Endothelial cell of umbilical vein (primary cell): ENCODE results near the gene HOXD8. TPM values are rescaled to one million over a fixed set of nuclear protein-coding genes. Genes with fewer than 3 reads are reported as not detected.

Experiments used
- BruUV-seq: library from RNA; stranded (reverse); fragments of 400-500 nt; replicated peaks from 2 replicates; lab custom pipeline; 2021; lab: Mats Ljungman, UMichigan
- CTCF ChIA-PET: fragments of 300-600, 350-600 bp; sonication (Branson Sonifier 250); formaldehyde crosslinking; loops from one replicate; lab custom pipeline; 2021; ENCODE audit warnings: antibody characterized with exemption, inconsistent platforms; lab: Charles Lee
- POLR2A ChIA-PET: fragments of 300-600, 350-600 bp; sonication (Branson Sonifier 250); formaldehyde crosslinking; loops from one replicate; lab custom pipeline; 2021; ENCODE audit warnings: antibody characterized with exemption, inconsistent platforms; lab: Charles Lee
- DNase-seq: peaks from one replicate; pipeline ENCODE4 v3.0.0-alpha.2; 2011; ENCODE audit warnings: low read depth, low spot score
- FAIRE-seq: peaks from 2 replicates; lab custom pipeline; 2011; peaks lifted over from hg19 to GRCh38; lab: Jason Lieb, UNC
- H2AFZ ChIP-seq: 2 replicates; pipeline ENCODE4 v1.6.0; 2012; ENCODE audit warnings: low read depth, low read length, control low read depth, inconsistent platforms
- H3K27ac ChIP-seq: 2 replicates; pipeline ENCODE4 v1.5.1; 2011; ENCODE audit warnings: low read depth, mild to moderate bottlenecking, control low read depth, low read length, moderate library complexity; ENCODE audit not compliant: insufficient read depth
- H3K27me3 ChIP-seq, 2 experiments: 2 replicates each; pipeline versions ENCODE4 v1.6.0 to v1.6.1; 2011; ENCODE audit warnings: low read length in 2 of 2, mixed read lengths in 1 of 2; ENCODE audit not compliant: control insufficient read depth in 2 of 2, insufficient read depth in 2 of 2
- H3K36me3 ChIP-seq, 2 experiments: 2 replicates in 1 of 2; 3 replicates in 1 of 2; pipeline ENCODE4 v1.5.1; 2011; ENCODE audit warnings: low read length in 2 of 2, mild to moderate bottlenecking in 1 of 2, moderate library complexity in 1 of 2; ENCODE audit not compliant: control insufficient read depth in 2 of 2, insufficient read depth in 2 of 2; ENCODE audit errors: extremely low read depth in 1 of 2
- H3K4me1 ChIP-seq: 3 replicates; pipeline ENCODE4 v1.5.1; 2011; ENCODE audit warnings: mild to moderate bottlenecking, low read length; ENCODE audit not compliant: control insufficient read depth, insufficient read depth; ENCODE audit errors: extremely low read depth
- H3K4me2 ChIP-seq: 2 replicates; pipeline ENCODE4 v1.6.1; 2011; ENCODE audit warnings: low read length, control low read depth, mixed read lengths; ENCODE audit not compliant: insufficient read depth
- H3K4me3 ChIP-seq, 3 experiments: fragments of 200-600 bp in 1 of 3; sonication (generic), shearing (Covaris generic) in 1 of 3; replicated peaks in 1 of 3; 2 replicates each; pipeline ENCODE4 v1.5.1; 2011 to 2016; ENCODE audit warnings: control low read depth in 3 of 3, low read length in 3 of 3, mild to moderate bottlenecking in 2 of 3, inconsistent platforms in 1 of 3, low read depth in 1 of 3, moderate library complexity in 1 of 3; ENCODE audit not compliant: insufficient read depth in 1 of 3
- H3K79me2 ChIP-seq: 2 replicates; pipeline ENCODE4 v1.6.0; 2012; ENCODE audit warnings: low read length, inconsistent platforms; ENCODE audit not compliant: control insufficient read depth, insufficient read depth
- H3K9ac ChIP-seq: replicated peaks from 2 replicates; pipeline ENCODE3; 2011; ENCODE audit warnings: low read length, control low read depth; ENCODE audit not compliant: insufficient read depth; ENCODE audit errors: extremely low read depth
- H3K9me1 ChIP-seq: replicated peaks from 3 replicates; pipeline ENCODE4 v1.6.0; 2011; ENCODE audit warnings: mild to moderate bottlenecking, low read length; ENCODE audit not compliant: control insufficient read depth, insufficient read depth; ENCODE audit errors: extremely low read depth
- H3K9me3 ChIP-seq: replicated peaks from 2 replicates; pipeline ENCODE4 v1.5.1; 2012; ENCODE audit warnings: low read length, inconsistent platforms; ENCODE audit not compliant: control insufficient read depth, insufficient read depth
- H4K20me1 ChIP-seq: replicated peaks from 2 replicates; pipeline ENCODE3; 2011; ENCODE audit warnings: mild to moderate bottlenecking, low read length; ENCODE audit not compliant: control insufficient read depth, insufficient read depth; ENCODE audit errors: extremely low read depth
- CTCF ChIP-seq, 2 donors: IDR thresholded peaks; 1 replicate in 1 of 2; 2 replicates in 1 of 2; pipeline ENCODE4 v1.5.1; 2011; ENCODE audit warnings: low read length in 2 of 2, mild to moderate bottlenecking in 2 of 2, moderate library complexity in 2 of 2, control low read depth in 1 of 2, inconsistent platforms in 1 of 2, low read depth in 1 of 2; ENCODE audit not compliant: insufficient read depth in 1 of 2; ENCODE audit errors: extremely low read depth in 1 of 2
- EZH2 ChIP-seq: IDR thresholded peaks from 2 replicates; pipeline ENCODE4 v1.6.1; 2012; ENCODE audit warnings: borderline replicate concordance, low read depth, mild to moderate bottlenecking, moderate library complexity, low read length, inconsistent platforms; ENCODE audit not compliant: severe bottlenecking
- FOS ChIP-seq: IDR thresholded peaks from 2 replicates; pipeline ENCODE4 v1.6.1; 2011; ENCODE audit warnings: mild to moderate bottlenecking, low read length, moderate library complexity, borderline replicate concordance; ENCODE audit not compliant: insufficient read depth
- GATA2 ChIP-seq: IDR thresholded peaks from 2 replicates; pipeline ENCODE4 v1.7.0; 2011; ENCODE audit warnings: low read depth, mild to moderate bottlenecking, moderate library complexity, mixed read lengths, low read length; ENCODE audit not compliant: insufficient read length, insufficient read depth
- JUN ChIP-seq: IDR thresholded peaks from 2 replicates; pipeline ENCODE4 v1.6.1; 2011; ENCODE audit warnings: borderline replicate concordance, low read depth; ENCODE audit not compliant: insufficient read length, insufficient read depth
- MAX ChIP-seq: IDR thresholded peaks from 2 replicates; pipeline ENCODE4 v1.6.1; 2011; ENCODE audit not compliant: insufficient read depth, insufficient read length
- MYC ChIP-seq: IDR thresholded peaks from one replicate; pipeline ENCODE4 v1.6.1; 2011; ENCODE audit warnings: mild to moderate bottlenecking, low read depth, low read length
- POLR2A ChIP-seq: IDR thresholded peaks from 2 replicates; pipeline ENCODE4 v1.6.1; 2012; ENCODE audit warnings: low read depth, mild to moderate bottlenecking, control low read depth, low read length
- POLR2AphosphoS5 ChIP-seq: IDR thresholded peaks from 2 replicates; pipeline ENCODE4 v1.6.1; 2012; ENCODE audit warnings: low read depth, mild to moderate bottlenecking, control low read depth, low read length, moderate library complexity; ENCODE audit not compliant: insufficient read depth
- dilution Hi-C: fragments of 300-500 bp; cut with MboI; formaldehyde crosslinking; loops from one replicate; pipeline ENCODE4 v1.15.0; 2019; ENCODE audit warnings: low sequenced_read_pairs; ENCODE audit not compliant: extremely low pct_ligation_motif_present
- intact Hi-C: fragments of 100-400 bp; cut with micrococcal nuclease; formaldehyde crosslinking; loops from one replicate; pipeline ENCODE4 v1.10.0; 2022
- polyA plus RNA-seq, 4 experiments: library from polyadenylated mRNA; depleted of rRNA in 3 of 4; stranded (reverse) in 3 of 4; unstranded in 1 of 4; fragments of >200 nt; gene quantifications; 2 replicates each; pipeline versions ENCODE4 v1.2.1 to v1.2.3, GENCODE V29; 2011 to 2012; ENCODE audit warnings: missing spikeins in 1 of 4
- total RNA-seq: library from RNA; stranded (reverse); gene quantifications from 2 replicates; pipeline ENCODE4 v1.2.3, GENCODE V29; 2021

HOXD8 gene
- total and polyA plus RNA-seq, 2 donors (not counting 3 experiments of a cell fraction or from before 2014, with no cell fraction given), result 6.4 to 15.6 TPM

- no peaks in the 10 kb centered on the region for H4K20me1 ChIP-seq
- no peaks in the 10 kb centered on the region for H3K9me3 ChIP-seq
- CTCF ChIA-PET, result interaction anchor here (0.6 to 9.3 kb wide), 20 partner anchors 10 to 1009 kb away, joined by 3 to 338 read pairs (median 8); partner anchors contain the start of genes HOXD4 and HOXD8
- H3K4me2 ChIP-seq, result peak overlapping the region; percentile 99
- dilution Hi-C loops (loop anchor here (25.0 kb wide), 1 partner anchor 498 kb away; no protein-coding TSS in a partner anchor), intact Hi-C loops (loop anchor here (1.0 kb wide), 2 partner anchors 10 to 280 kb away; partner anchors contain the start of gene HOXD8)
- no peaks in the 10 kb centered on the region for H3K36me3 ChIP-seq
- H3K79me2 ChIP-seq, result peaks cover 69% of the 10 kb centered on the region
- TSS peak; percentile 29 for BruUV-seq
- H3K27me3 ChIP-seq, result no peaks in the 10 kb centered on the region
- POLR2A ChIA-PET, result interaction anchor here (0.7 to 2.5 kb wide), 5 partner anchors 50 to 515 kb away, joined by 3 to 13 read pairs (median 5); no protein-coding TSS in a partner anchor
- TF ChIP-seq GATA2 (peak; percentile 42), POLR2AphosphoS5 (no peak), POLR2A (peak; percentile 50)
- peak overlapping the region; percentile 66 for H3K9ac ChIP-seq
- FAIRE-seq, result peak; percentile 28
- peaks cover 44% of the 10 kb centered on the region for H3K4me1 ChIP-seq
- peak overlapping the region; percentile 73 for H3K27ac ChIP-seq
- peak overlapping the region in 2 of 3 experiments; percentile 73 to 91 for H3K4me3 ChIP-seq
- H2AFZ ChIP-seq, result peak overlapping the region; percentile 52
- no peaks in the 10 kb centered on the region for H3K9me1 ChIP-seq
- DNase-seq, result peak; percentile 74
These were observed 9.6 kb downstream of the HOXD8 start for GRCh38 chr2:176138923-176139660.

GRCh38 chr2:176139661-176140512 lies 10.4 kb downstream of the HOXD8 start:
- H3K4me3 ChIP-seq, result peak overlapping the region in 2 of 3 experiments; percentile 73 to 91
- POLR2A ChIA-PET, result interaction anchor here (0.7 to 2.5 kb wide), 7 partner anchors 47 to 514 kb away, joined by 3 to 13 read pairs (median 3); no protein-coding TSS in a partner anchor
- no peaks in the 10 kb centered on the region for H4K20me1 ChIP-seq
- no peak for TF ChIP-seq POLR2A
- no peak for TF ChIP-seq MAX
- TF ChIP-seq MYC, result no peak
- TF ChIP-seq EZH2, result no peak
- TF ChIP-seq CTCF (IDR thresholded peaks at IDR 0.05; ENCODE audit: extremely low read depth in 1 of 2, insufficient read depth in 1 of 2, low read depth in 1 of 2, low read length in 2 of 2), result no peak
- no peak for TF ChIP-seq FOS
- no peak for TF ChIP-seq POLR2AphosphoS5
- TF ChIP-seq JUN, result no peak
- no peak for TF ChIP-seq GATA2
- intact Hi-C loops (loop anchor here (1.0 to 2.0 kb wide), 9 partner anchors 39 to 512 kb away; partner anchors contain the start of genes HOXD1 and MTX2), dilution Hi-C loops (loop anchor here (25.0 kb wide), 1 partner anchor 497 kb away; no protein-coding TSS in a partner anchor)
- peak; percentile 61 for DNase-seq
- no TSS peak for BruUV-seq
- H3K9me3 ChIP-seq, result no peaks in the 10 kb centered on the region
- H3K4me1 ChIP-seq, result peaks cover 38% of the 10 kb centered on the region
- CTCF ChIA-PET, result interaction anchor here (0.6 to 9.3 kb wide), 47 partner anchors 11 to 1173 kb away, joined by 3 to 338 read pairs (median 4); partner anchors contain the start of genes HOXD1, HOXD4, HOXD8 and MTX2
- H2AFZ ChIP-seq, result peak overlapping the region; percentile 52
- peak overlapping the region; percentile 99 for H3K4me2 ChIP-seq
- peak overlapping the region; percentile 66 for H3K9ac ChIP-seq
- peaks cover 69% of the 10 kb centered on the region for H3K79me2 ChIP-seq
- H3K27me3 ChIP-seq, result no peaks in the 10 kb centered on the region
- H3K36me3 ChIP-seq, result no peaks in the 10 kb centered on the region
- H3K27ac ChIP-seq, result peak overlapping the region; percentile 73
- no peak for FAIRE-seq
- H3K9me1 ChIP-seq, result no peaks in the 10 kb centered on the region
